HUES64 (cell line): Measurements from ENCODE around the gene CDH6.

Source experiments
- H3K27ac ChIP-seq: 2 replicates; pipeline ENCODE4 v1.7.0; 2013; ENCODE audit warnings: low read depth, low read length, inconsistent platforms
- H3K27me3 ChIP-seq: 2 replicates; pipeline ENCODE4 v1.6.1; 2013; ENCODE audit warnings: mild to moderate bottlenecking, low read length; ENCODE audit not compliant: insufficient read depth
- H3K36me3 ChIP-seq: 2 replicates; pipeline ENCODE4 v1.6.1; 2013; ENCODE audit warnings: mild to moderate bottlenecking, low read length; ENCODE audit not compliant: insufficient read depth
- H3K4me1 ChIP-seq: 2 replicates; pipeline ENCODE4 v1.6.1; 2013; ENCODE audit warnings: mild to moderate bottlenecking, low read length, moderate library complexity; ENCODE audit not compliant: insufficient read depth
- H3K4me3 ChIP-seq: 2 replicates; pipeline ENCODE4 v1.5.1; 2013; ENCODE audit warnings: mild to moderate bottlenecking, low read length, moderate library complexity
- H3K9ac ChIP-seq: 2 replicates; pipeline ENCODE4 v1.6.1; 2013; ENCODE audit warnings: mild to moderate bottlenecking, low read depth, low read length
- H3K9me3 ChIP-seq: 2 replicates; pipeline ENCODE4 v1.6.1; 2013; ENCODE audit warnings: low read depth, low read length; ENCODE audit not compliant: insufficient read depth
- WGBS: fragments of 150-250, 120-280 bp; methylation state at CpG from one replicate; pipeline ENCODE4 v1.1.7; 2013; ENCODE audit warnings: missing lambda C conversion rate; 5-methylcytosine and 5-hydroxymethylcytosine counted together

CDH6 gene

DNA sequence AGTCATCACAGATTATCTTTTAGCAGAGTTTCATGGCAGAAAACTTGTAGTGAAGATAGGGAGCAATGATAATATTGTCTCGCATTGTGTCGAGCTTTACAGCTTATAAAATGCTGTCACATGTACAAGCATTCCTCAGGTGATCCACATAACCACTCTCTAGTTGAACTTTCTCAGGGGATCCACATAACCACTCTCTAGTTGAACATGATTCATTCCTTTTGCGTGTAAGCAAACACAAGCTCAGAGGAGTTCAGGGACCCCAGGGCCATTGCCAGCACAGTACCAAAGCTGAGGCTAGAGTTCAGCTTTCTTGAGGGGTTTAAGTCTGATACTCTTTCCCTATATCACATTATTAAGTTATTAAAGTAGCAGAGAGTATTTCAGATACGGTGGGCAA, 86.7 kb downstream of the CDH6 start:
- H3K27me3 ChIP-seq, result no peaks in the 10 kb centered on the region
- 93% methylated on average over 4 of the region's 4 CpGs for WGBS
- H3K9ac ChIP-seq, result no peak overlapping the region
- H3K9me3 ChIP-seq, result no peaks in the 10 kb centered on the region
- peaks cover 2% of the 10 kb centered on the region; the same call in 1 of the 2 replicates for H3K4me1 ChIP-seq
- H3K36me3 ChIP-seq, result no peaks in the 10 kb centered on the region; the same call in 1 of the 2 replicates
- H3K4me3 ChIP-seq, result no peak overlapping the region
- H3K27ac ChIP-seq, result no peak overlapping the region

DNA sequence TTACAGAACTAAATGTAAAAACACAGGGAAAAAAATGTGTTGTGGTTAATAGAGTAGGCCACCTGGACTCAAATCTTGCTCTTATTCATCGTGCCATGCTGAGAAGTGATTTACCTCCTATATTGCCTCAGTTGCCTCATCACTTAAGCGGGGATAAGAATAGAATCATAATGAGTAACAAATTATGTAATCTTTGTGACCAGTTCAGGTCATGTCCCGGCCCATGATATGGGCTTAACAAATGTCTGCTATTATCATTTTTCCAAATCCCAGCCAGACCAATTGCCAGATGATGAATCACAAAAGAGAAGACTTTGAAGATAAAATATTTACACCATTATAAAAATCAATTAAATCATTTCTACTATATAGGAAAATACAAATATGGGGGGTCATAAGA, 89.8 kb downstream of the CDH6 start:
- no peaks in the 10 kb centered on the region for H3K9me3 ChIP-seq
- no peaks in the 10 kb centered on the region; the same call in 1 of the 2 replicates for H3K36me3 ChIP-seq
- no peaks in the 10 kb centered on the region for H3K27me3 ChIP-seq
- no peak overlapping the region for H3K4me3 ChIP-seq
- no peak overlapping the region for H3K27ac ChIP-seq
- H3K4me1 ChIP-seq, result peaks cover 2% of the 10 kb centered on the region; the same call in 1 of the 2 replicates
- 90% methylated on average over 2 of the region's 3 CpGs for WGBS
- H3K9ac ChIP-seq, result no peak overlapping the region

DNA sequence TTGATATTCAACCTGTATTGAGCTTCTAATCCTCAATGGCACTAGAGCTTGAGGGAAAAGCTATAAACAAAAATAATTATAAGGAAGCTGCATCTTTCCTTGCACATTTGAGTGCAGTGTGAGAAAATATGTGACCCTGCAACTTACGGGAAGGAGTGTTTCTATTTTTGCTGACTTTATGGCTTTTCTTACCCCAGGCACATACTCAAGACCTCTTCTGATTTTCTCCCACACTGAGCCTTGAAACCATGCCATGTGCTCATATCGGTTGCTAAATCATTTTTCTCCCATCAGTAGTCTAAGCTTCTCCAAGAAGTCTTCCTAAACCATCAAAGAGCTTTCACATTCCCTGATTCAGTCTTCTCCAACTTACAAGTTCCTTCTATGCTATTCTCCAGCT, 91.5 kb downstream of the CDH6 start:
- Histone ChIP-seq H3K9ac (no peak overlapping the region), H3K27me3 (no peaks in the 10 kb centered on the region), H3K4me1 (peaks cover 2% of the 10 kb centered on the region; the same call in 1 of the 2 replicates), H3K4me3 (no peak overlapping the region), H3K9me3 (no peaks in the 10 kb centered on the region), H3K36me3 (no peaks in the 10 kb centered on the region; the same call in 1 of the 2 replicates), H3K27ac (no peak overlapping the region)
- 96% methylated on average over 2 of the region's 2 CpGs for WGBS

DNA sequence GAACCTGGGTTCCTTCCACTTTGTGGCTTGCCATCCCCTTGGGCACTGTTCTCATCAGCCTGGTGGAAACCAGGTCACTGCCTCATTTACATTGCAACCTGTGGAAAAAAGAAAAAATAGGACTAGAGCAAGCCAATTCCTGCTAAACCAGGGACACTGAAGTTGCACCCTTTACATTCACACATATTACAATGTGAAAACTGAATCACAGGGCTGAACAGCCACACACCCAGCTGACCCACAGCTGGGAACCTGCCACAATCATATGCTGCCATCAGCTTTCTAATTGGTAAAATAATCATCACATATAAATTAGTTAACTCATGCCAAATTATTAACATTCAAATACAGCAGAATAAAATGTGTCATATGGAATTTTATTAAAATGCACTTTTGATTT, 94.5 kb downstream of the CDH6 start:
- H3K27ac ChIP-seq, result no peak overlapping the region
- H3K9ac ChIP-seq, result no peak overlapping the region
- no peaks in the 10 kb centered on the region for H3K9me3 ChIP-seq
- H3K4me3 ChIP-seq, result no peak overlapping the region
- H3K4me1 ChIP-seq, result peaks cover 6% of the 10 kb centered on the region
- no peaks in the 10 kb centered on the region for H3K27me3 ChIP-seq
- no peaks in the 10 kb centered on the region; the same call in 1 of the 2 replicates for H3K36me3 ChIP-seq

DNA sequence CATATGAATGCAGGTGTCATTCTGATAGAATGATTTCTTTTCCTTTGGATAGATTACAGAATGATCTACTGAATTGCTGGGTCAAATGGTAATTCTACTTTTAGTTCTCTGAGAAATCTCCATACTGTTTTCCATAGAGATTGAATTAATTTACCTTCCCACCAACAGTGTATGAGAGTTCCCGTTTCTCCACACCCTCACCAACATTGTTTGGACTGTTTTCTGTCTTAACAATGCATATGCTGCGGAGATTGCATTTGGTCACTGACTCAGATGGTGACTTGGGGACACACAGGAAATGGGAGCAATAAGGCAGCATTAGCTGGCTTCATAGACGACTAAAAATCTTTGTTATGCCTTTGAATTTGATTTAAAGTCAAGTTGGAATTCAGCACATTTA, 95.9 kb downstream of the CDH6 start:
- Histone ChIP-seq H3K4me1 (peaks cover 6% of the 10 kb centered on the region), H3K36me3 (peaks cover 8% of the 10 kb centered on the region; the same call in 1 of the 2 replicates), H3K9ac (no peak overlapping the region), H3K27ac (no peak overlapping the region), H3K27me3 (no peaks in the 10 kb centered on the region), H3K9me3 (no peaks in the 10 kb centered on the region), H3K4me3 (no peak overlapping the region)
- WGBS, result 68% methylated on average over 3 of the region's 3 CpGs

DNA sequence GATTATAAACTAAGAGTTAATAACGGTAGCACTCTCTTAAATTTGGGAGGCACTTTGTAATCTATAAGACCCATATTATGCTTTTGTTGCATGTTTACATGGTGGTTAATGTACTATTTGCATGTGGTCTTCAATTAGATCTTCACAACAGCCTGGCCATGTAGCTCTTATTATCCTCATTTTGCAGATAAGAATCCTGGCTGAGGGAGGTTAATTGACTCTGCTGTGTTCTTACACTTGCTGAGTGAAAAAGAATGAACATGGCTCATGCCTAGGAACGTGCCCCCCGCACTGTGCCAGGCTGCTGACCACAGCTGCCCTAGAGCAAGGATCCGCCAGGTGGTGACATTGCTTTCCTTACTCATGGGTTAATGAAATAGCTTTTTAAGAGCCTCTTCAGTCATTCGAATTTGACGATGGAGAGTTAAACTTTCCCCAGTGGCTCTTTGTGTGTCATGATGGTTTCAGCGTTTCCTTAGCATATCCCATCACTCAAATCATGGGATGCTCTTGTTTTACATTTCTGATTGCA, 97.9 kb downstream of the CDH6 start:
- Histone ChIP-seq H3K4me3 (no peak overlapping the region), H3K36me3 (peaks cover 22% of the 10 kb centered on the region; the same call in 1 of the 2 replicates), H3K27ac (no peak overlapping the region), H3K4me1 (peaks cover 6% of the 10 kb centered on the region), H3K9me3 (no peaks in the 10 kb centered on the region), H3K9ac (no peak overlapping the region), H3K27me3 (no peaks in the 10 kb centered on the region)
- WGBS, result 76% methylated on average over 7 of the region's 7 CpGs

DNA sequence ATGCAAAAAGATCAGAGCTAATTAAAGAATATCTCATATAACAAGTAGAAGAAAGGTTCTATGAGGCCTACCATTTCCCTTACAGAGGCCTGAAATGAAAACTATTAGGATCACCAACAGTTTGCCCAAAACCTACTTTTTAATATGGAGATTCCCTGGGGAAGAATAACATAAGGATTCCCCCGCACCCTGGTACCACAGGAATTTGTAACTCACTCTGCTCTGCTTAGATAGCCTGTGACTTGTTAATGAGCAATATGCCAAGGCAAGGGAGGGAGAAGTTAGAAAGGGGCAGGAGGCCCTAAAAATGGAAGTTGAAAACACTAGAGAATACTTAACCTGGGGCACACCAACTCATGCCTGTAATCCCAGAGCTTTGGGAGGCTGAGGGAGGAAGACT, 107.0 kb downstream of the CDH6 start:
- peaks cover 78% of the 10 kb centered on the region; the same call in 1 of the 2 replicates for H3K36me3 ChIP-seq
- 88% methylated on average over 1 of the region's 1 CpG for WGBS
- H3K9me3 ChIP-seq, result peaks cover 2% of the 10 kb centered on the region; the same call in 1 of the 2 replicates
- H3K4me1 ChIP-seq, result peaks cover 3% of the 10 kb centered on the region; the same call in 1 of the 2 replicates
- no peak overlapping the region for H3K4me3 ChIP-seq
- no peaks in the 10 kb centered on the region for H3K27me3 ChIP-seq
- H3K27ac ChIP-seq, result no peak overlapping the region
- H3K9ac ChIP-seq, result no peak overlapping the region

DNA sequence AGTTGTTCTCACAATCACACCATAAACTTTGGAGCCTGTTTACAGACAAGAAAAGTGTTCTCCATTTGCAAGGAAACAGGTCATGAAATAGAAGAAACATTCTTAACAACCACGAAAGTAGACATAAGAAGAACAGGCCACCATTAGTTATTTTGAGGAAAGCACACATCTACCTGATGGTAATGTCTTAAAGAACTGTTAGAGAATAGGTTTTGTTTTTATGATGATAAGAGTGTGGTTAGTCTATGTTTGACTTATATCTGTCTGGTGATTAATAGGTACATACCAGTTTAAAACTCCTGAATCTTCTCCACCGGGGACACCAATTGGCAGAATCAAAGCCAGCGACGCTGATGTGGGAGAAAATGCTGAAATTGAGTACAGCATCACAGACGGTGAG, 108.3 kb downstream of the CDH6 start:
- H3K4me1 ChIP-seq, result peaks cover 3% of the 10 kb centered on the region; the same call in 1 of the 2 replicates
- whole genome bisulfite sequencing, result 87% methylated on average over 5 of the region's 5 CpGs
- H3K27me3 ChIP-seq, result no peaks in the 10 kb centered on the region
- no peak overlapping the region for H3K4me3 ChIP-seq
- H3K36me3 ChIP-seq, result peaks cover 75% of the 10 kb centered on the region; the same call in 1 of the 2 replicates
- H3K9ac ChIP-seq, result no peak overlapping the region
- H3K9me3 ChIP-seq, result peaks cover 2% of the 10 kb centered on the region; the same call in 1 of the 2 replicates
- no peak overlapping the region for H3K27ac ChIP-seq

DNA sequence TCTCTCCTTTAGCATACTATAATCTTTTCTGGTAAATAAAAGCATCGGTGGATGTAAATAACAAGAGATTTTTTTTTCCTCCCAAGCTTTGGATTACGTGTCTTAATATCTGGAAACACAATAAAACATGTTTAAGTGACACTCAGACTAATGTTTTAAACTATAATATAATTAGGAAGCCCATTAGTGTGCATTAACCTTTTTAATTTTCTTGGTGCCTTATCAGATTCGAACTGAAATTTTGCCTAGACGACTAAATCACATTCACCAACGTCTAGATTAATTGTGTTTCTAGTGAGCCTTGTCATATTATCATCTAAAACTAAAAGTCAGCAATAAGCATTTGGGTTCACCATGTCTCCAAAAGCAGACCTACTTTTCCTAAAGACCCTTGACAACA, 110.2 kb downstream of the CDH6 start:
- Histone ChIP-seq H3K4me1 (peaks cover 3% of the 10 kb centered on the region; the same call in 1 of the 2 replicates), H3K4me3 (no peak overlapping the region), H3K36me3 (peaks cover 67% of the 10 kb centered on the region; the same call in 1 of the 2 replicates), H3K27me3 (no peaks in the 10 kb centered on the region), H3K9ac (no peak overlapping the region), H3K9me3 (peaks cover 2% of the 10 kb centered on the region; the same call in 1 of the 2 replicates), H3K27ac (no peak overlapping the region)
- WGBS, result 98% methylated on average over 3 of the region's 5 CpGs

DNA sequence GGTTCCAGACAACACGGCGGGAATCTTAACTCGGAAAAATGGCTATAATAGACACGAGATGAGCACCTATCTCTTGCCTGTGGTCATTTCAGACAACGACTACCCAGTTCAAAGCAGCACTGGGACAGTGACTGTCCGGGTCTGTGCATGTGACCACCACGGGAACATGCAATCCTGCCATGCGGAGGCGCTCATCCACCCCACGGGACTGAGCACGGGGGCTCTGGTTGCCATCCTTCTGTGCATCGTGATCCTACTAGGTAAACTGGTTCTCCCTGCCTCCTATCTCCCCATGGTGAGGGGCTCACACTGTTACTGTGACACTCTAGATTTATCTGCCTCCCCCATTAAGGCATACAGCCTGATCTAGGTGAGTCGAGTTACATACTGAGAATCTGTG, 124.2 kb downstream of the CDH6 start:
- H3K36me3 ChIP-seq, result peaks cover 51% of the 10 kb centered on the region; the same call in 1 of the 2 replicates
- H3K4me1 ChIP-seq, result no peaks in the 10 kb centered on the region
- WGBS, result 92% methylated on average over 13 of the region's 13 CpGs
- no peaks in the 10 kb centered on the region for H3K27me3 ChIP-seq
- no peak overlapping the region for H3K27ac ChIP-seq
- H3K9ac ChIP-seq, result no peak overlapping the region
- no peaks in the 10 kb centered on the region for H3K9me3 ChIP-seq
- no peak overlapping the region for H3K4me3 ChIP-seq

DNA sequence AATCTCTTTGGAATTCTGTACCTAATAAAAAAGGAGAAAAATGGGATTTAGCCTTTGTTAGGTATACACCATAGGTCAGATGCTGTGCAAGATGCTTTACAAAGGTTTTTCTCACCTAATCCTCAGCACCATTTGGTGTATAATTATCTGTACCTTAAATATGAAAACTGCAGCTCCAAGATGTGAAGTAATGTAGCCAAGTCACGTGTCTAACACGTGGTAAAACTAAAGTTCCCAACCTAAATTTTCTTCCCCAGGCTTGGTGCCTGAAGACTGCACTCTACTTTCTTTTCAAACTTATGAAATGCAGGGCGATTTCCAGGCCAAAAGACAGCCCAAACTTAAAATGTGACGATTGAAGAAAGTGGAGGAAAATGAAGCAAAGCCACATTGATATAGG, 125.8 kb downstream of the CDH6 start:
- H3K36me3 ChIP-seq, result peaks cover 44% of the 10 kb centered on the region; the same call in 1 of the 2 replicates
- H3K4me1 ChIP-seq, result no peaks in the 10 kb centered on the region
- H3K9ac ChIP-seq, result no peak overlapping the region
- H3K9me3 ChIP-seq, result no peaks in the 10 kb centered on the region
- no peak overlapping the region for H3K4me3 ChIP-seq
- no peaks in the 10 kb centered on the region for H3K27me3 ChIP-seq
- no peak overlapping the region for H3K27ac ChIP-seq
- WGBS, result 95% methylated on average over 4 of the region's 4 CpGs
